ENCODE results near the gene RNASEH1.
"Not testable (repeated sequence)": the region's sequence is repeated elsewhere in the genome, so short reads cannot be mapped to it uniquely, and the experiment has no call there.

RNASEH1 gene

GRCh38 chr2:3518496-3519254, 39.5 kb downstream of the RNASEH1 start:
- DNase-seq (ENCODE audit: low read depth), result peak; percentile 97

GRCh38 chr2:3517948-3518495, 40.1 kb downstream of the RNASEH1 start:
- DNase-seq (ENCODE audit: low read depth), result no peak

GRCh38 chr2:3516831-3517230, 41.3 kb downstream of the RNASEH1 start:
- no peak for DNase-seq (ENCODE audit: low read depth)

DNA sequence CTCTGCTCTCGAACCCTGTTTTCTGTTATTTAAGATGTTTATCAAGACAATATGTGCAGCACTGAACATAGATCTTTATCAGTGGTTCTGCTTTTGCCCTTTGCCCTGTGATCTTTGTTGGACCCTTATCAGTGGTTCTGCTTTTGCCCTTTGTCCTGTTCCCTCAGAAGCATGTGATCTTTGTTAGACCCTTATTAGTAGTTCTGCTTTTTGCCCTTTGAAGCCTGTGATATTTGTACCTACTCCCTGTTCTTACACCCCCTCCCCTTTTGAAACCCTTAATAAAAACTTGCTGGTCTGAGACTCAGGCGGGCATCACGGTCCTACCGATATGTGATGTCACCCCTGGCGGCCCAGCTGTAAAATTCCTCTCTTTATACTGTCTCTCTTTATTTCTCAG, 42.7 kb downstream of the RNASEH1 start:
- DNase-seq (ENCODE audit: low read depth), result not testable (repeated sequence)

DNA sequence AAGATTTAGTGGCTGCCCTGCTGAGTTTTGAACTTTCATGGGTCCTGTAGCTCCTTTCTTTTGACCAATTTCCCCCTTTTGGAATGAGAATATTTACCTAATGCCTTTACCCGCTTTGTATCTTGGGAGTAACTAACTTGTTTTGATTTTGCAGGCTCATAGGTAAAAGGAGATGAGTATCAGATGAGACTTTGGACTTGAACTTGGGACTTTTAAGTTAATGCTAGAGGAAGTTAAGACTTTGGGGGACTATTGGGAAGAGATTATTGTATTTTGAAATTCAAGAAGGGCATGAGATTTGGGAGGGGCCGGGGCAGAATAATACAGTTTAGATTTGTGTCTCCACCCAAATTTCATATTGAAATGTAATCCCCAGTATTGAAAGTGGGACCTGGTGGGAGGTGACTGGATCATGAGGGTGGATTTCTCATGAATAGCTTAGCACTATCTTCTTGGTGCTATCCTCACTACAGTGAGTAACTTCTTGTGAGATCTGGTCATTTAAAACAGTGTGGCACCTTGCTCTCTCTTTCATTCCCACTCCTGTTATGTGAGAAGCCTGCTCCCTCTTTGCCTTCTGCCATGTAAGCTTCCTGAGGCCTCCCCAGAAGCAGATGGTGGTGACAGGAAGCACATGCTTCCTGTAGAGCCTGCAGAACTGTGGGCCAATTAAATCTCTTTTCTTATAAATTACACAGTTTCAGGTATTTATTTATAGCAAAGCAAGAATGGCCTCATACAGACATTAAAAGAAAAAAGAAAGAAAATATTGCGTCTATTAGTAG, 44.9 kb downstream of the RNASEH1 start:
- DNase-seq (ENCODE audit: low read depth), result no peak

DNA sequence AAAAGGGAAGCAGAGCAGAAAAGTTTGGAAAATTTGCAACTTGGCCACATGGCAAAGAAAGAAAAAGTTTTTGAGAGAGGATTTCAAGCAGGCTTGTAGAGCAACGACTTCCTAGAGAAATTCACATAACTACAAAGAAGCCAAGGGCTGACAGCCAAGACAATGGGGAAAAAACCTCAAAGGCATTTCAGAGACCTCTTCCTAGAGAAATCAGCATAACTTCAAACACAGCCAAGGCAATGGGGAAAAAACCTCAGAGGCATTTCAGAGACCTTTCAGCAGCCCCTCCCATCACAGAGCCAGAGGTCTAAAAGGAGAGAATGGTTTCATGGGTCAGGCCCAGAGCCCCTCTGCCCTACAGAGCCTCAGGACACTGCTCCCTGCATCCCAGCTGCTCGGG, 46.0 kb downstream of the RNASEH1 start:
- no peak for DNase-seq (ENCODE audit: low read depth)

GRCh38 chr2:3505771-3506170, 52.4 kb downstream of the RNASEH1 start:
- DNase-seq (ENCODE audit: low read depth), result no peak

GRCh38 chr2:3504741-3505140, 53.4 kb downstream of the RNASEH1 start:
- no peak for DNase-seq (ENCODE audit: low read depth)

DNA sequence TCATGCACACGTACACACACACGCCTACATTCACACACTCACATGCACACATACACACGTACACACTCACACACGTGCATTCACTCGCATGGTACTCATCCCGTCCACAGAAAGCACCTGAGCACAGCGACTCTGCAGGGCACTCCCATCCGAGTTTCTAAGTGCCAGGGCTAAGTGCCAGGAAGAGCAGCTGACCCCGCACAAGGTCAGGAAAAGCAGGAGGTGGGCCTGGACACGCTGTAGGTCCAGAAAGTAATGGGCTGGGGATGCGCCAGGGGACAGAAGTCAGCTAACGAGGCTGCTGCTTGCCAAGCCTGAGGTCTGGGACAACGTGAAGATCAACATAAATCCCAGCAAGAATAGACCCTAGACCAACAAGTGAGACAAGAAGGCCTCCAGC, 54.6 kb downstream of the RNASEH1 start:
- DNase-seq (ENCODE audit: low read depth), result no peak

DNA sequence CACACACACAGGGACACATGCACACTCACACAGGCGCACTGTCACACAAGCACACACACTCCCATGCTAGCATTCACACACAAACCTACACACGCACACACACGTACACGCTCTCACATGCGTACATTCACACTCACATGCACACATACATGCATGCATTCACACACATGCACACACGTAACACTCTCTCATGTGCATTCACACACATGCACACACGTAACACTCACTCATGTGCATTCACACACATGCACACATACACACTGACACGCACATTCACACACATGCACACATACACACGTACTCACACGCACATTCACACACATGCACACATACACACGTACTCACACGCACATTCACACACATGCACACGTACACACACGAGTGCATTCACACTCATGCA, 55.1 kb downstream of the RNASEH1 start:
- DNase-seq (ENCODE audit: low read depth), result no peak

GRCh38 chr2:3500326-3500899, 57.7 kb downstream of the RNASEH1 start:
- DNase-seq (ENCODE audit: low read depth), result no peak

DNA sequence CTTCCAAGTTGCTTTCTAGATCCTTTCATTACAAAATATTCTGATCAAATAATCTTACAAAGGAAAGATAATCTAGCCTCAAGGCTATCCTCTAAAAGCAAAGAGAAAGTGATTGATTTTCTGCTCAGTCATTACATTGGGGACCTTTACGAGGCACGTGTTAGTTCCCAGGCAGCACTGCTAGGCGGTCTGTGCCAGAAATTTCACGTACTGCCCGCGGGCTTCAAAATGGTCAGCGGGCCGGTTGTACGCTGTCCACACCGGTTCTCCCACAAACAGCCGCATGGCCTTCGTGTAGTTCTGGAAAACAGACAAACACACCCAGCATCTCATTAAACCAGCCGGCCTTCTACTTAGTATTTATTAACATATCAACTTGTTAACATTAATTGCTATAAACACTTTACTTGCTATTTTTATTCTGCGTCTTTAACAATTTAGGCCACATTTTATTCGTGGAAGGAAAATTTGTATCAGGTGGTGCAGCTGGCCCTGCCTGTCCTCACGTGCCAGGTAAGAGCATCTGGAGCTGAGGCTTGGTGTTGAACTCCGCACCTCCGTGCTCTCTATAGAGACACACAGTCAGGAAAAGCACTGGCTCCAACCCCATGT, 59.2 kb downstream of the RNASEH1 start:
- no peak for DNase-seq (ENCODE audit: low read depth)

GRCh38 chr2:3496708-3497080, 61.4 kb downstream of the RNASEH1 start:
- not testable (repeated sequence) for DNase-seq (ENCODE audit: low read depth)
